C4-2B (cell line): Measurements from ENCODE around the gene RSBN1.

ENCODE experiments used
- H3K27ac ChIP-seq: fragments of 450-650 bp; 2 replicates; pipeline ENCODE4 v1.5.1; 2017
- ZFX ChIP-seq: fragments of 450-650 bp; IDR thresholded peaks from 2 replicates; pipeline ENCODE4 v1.6.1; 2017
- TF ChIP-seq, protein P1 (sequence below): fragments of 450-650 bp; conservative IDR thresholded peaks from 2 replicates; pipeline ENCODE4 v1.5.1; 2017; ENCODE audit warnings: mild to moderate bottlenecking

Gene RSBN1

DNA sequence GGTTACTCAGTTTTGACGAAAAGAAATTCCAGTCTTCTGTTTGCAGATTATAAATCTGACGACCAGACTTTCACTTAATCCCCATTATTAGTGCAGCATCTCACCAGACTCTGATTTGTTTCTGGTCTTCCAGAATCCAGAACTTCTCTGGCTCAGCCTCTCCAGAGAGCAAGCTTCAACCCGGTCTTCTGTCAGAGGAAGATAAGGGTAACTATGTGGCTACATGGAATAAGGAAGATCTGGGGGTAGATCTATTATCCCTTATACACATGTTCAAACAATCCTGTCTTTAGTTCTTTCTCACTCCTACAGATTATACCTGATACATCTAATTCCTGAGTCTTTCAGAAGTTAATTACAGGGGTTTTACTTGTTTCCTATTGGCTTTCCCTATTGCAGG lies 62.9 kb downstream of the RSBN1 start:
- no peak overlapping the region for H3K27ac ChIP-seq
- TF ChIP-seq ZFX = no peak
- TF ChIP-seq, protein P1, sequence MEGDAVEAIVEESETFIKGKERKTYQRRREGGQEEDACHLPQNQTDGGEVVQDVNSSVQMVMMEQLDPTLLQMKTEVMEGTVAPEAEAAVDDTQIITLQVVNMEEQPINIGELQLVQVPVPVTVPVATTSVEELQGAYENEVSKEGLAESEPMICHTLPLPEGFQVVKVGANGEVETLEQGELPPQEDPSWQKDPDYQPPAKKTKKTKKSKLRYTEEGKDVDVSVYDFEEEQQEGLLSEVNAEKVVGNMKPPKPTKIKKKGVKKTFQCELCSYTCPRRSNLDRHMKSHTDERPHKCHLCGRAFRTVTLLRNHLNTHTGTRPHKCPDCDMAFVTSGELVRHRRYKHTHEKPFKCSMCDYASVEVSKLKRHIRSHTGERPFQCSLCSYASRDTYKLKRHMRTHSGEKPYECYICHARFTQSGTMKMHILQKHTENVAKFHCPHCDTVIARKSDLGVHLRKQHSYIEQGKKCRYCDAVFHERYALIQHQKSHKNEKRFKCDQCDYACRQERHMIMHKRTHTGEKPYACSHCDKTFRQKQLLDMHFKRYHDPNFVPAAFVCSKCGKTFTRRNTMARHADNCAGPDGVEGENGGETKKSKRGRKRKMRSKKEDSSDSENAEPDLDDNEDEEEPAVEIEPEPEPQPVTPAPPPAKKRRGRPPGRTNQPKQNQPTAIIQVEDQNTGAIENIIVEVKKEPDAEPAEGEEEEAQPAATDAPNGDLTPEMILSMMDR = no peak

DNA sequence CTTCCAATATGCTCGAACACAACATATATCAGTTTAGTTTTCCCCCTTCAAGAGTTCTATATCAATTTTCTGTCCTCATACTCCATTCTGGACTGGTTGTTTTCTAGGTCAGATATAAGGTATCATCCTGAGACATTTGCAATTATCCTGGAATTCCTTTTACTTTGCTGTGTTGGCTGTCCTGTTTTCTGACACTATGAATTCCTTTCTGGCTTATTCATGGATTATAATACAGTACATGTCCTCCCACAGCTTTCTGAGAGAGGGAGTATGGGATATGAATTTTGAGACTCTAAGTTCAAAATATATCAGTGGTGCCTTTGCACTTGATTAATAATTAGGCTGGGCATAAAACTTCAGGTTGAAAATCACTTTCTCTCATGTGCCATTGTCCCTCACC lies 64.9 kb downstream of the RSBN1 start:
- TF ChIP-seq, protein P1 = no peak
- no peak for TF ChIP-seq ZFX
- no peak overlapping the region for H3K27ac ChIP-seq

DNA sequence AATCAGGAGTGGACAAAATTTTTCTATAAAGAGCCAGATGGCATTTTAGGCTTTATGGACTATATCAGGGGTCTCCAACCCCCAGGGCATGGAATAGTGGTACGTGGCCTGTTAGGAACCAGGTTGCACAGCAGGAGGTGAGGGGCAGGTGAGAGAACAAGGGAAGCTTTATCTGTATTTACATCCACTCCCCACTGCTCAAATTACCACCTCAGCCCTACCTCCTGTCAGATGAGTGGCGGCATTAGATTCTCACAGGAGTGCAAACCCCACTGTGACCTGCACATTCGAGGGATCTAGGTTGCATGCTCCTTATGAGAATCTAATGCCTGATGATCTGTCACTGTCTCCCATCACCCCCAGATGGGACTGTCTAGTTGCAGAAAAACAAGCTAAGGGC lies 66.9 kb downstream of the RSBN1 start:
- TF ChIP-seq, protein P1 = no peak
- no peak for TF ChIP-seq ZFX
- H3K27ac ChIP-seq = no peak overlapping the region

DNA sequence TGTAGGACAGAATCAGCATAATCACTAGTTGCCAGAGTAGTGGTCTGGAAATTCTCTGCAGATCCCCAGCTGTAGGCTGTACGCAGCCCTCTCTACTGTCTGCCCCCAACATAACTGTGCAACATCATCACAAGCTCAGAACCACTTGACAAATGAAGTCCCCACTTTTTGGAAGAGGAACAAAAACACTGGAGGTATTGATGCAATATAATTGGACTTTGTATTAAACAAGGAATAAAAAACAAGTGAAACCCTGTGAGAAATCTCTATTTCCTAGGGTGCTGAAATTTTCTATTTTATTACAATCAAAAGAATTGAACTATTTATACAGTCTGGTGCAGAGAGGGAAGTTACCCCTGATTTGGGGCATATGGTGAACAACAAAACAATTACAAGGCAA lies 68.2 kb downstream of the RSBN1 start:
- no peak overlapping the region for H3K27ac ChIP-seq
- TF ChIP-seq ZFX = no peak
- TF ChIP-seq, protein P1 = no peak

DNA sequence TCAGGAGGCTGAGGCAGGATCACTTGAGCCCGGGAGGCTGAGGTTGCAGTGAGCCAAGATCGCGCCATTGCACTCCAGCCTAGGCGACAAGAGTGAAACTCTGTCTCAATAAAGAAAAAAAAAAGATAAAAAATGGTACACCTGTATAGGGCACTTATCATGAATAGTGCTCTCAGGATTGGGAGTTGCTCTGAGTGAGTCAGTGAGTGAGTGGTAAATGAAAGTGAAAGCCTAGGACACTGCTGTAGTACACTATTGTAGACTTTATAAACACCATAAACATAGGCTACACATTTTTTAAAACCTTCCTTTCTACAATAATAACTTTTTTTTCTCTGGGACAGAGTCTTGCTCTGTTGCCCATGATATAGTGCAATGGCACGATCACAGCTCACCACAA lies 69.8 kb downstream of the RSBN1 start:
- H3K27ac ChIP-seq = no peak overlapping the region
- TF ChIP-seq ZFX = no peak
- TF ChIP-seq, protein P1 = no peak

DNA sequence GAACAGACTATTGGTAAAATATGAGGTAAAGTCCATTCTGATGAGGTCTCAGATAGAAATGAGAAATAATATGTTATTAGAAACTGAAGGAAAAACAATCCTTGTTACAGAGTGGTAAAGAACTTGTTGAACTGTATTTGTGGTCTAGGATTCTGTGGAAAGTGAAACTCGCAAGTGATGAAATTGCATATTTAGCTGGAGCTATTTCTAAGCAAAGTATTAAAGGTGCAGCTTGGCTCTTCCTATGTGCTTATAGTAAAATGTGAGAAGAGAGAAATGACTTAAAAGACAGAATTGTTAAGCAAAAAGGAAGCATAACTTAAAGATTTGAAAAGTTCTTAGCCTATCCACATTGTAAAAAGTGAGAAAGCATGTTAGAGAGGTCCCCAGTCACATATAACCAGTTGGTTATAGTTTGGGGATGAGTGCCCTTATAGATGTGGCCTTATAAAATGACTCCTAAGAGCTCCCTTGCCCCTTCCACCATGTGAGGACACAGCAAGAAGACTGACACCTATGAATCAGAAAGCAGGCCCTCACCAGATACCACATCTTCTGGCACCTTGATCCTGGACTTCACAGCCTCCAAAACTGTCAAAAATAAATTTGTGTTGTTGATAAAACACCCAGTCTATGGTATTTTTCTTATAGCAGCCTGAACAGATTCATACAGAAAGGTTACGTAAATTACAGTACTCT lies 77.8 kb downstream of the RSBN1 start:
- no peak overlapping the region for H3K27ac ChIP-seq
- TF ChIP-seq, protein P1 = no peak
- TF ChIP-seq ZFX = no peak

DNA sequence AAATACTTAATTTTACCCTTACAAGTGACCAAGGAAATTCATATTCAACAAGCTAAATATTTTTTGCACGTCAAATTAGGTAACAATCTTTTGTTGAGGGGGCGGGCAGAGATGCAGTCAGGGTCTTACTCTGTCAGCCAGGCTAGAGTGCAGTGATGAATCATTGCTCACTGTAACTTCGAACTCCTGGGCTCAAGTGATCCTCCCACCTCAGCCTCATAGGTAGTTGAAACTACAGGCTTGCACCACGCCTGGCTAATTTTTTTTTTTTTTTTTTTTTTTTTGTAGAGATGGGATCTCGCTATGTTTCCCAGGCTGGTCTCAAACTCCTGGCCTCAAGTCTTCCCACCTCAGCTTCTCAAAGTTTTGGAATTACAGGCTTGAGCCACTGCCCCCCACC lies 79.5 kb downstream of the RSBN1 start:
- TF ChIP-seq ZFX = no peak
- TF ChIP-seq, protein P1 = no peak
- H3K27ac ChIP-seq = no peak overlapping the region
